GM12878 (cell line): ENCODE measurements around the gene ABCA4. TPM values are rescaled to one million over a fixed set of nuclear protein-coding genes. Genes with fewer than 3 reads are reported as not detected.

Source experiments
- ATAC-seq: fragments of 200-7000 bp; cut with Tn5 transposase; 3 replicates; pipeline ENCODE4 v1.9.1; 2020; ENCODE audit warnings: mild to moderate bottlenecking, moderate library complexity
- BruUV-seq: library from RNA; stranded (reverse); fragments of 400-500 nt; replicated peaks from 2 replicates; lab custom pipeline; 2021; lab: Mats Ljungman, UMichigan
- CTCF ChIA-PET: fragments of 300-600 bp; sonication (Branson Sonifier 250); formaldehyde crosslinking; extraction: SDS; loops from one replicate; lab custom pipeline; 2021; ENCODE audit warnings: inconsistent platforms; lab: Yijun Ruan, JAX
- POLR2A ChIA-PET: fragments of 350-600 bp; formaldehyde crosslinking; extraction: SDS; loops from one replicate; lab custom pipeline; 2021; ENCODE audit warnings: inconsistent platforms; lab: Charles Lee
- RAD21 ChIA-PET: fragments of 300-600 bp; sonication (Branson Sonifier 250); formaldehyde crosslinking; loops from one replicate; lab custom pipeline; 2023; ENCODE audit warnings: antibody characterized with exemption; ENCODE audit not compliant: unreplicated experiment; lab: Charles Lee
- SMC1A ChIA-PET: fragments of 300-600 bp; sonication (Branson Sonifier 250); formaldehyde crosslinking; loops from one replicate; lab custom pipeline; 2023; ENCODE audit not compliant: unreplicated experiment, uncharacterized antibody; lab: Charles Lee
- DNase-seq: peaks from one replicate; pipeline ENCODE4 v3.0.0-alpha.2; 2011; ENCODE audit warnings: low read depth, low spot score
- FAIRE-seq: peaks from 3 replicates; lab custom pipeline; 2011; peaks lifted over from hg19 to GRCh38; lab: Jason Lieb, UNC
- H2AFZ ChIP-seq: 2 replicates; pipeline ENCODE4 v1.6.0; 2011; ENCODE audit warnings: low read depth, low read length, control low read depth; ENCODE audit not compliant: control insufficient read depth
- H3K27ac ChIP-seq: 2 replicates; pipeline ENCODE4 v1.5.1; 2011; ENCODE audit warnings: control low read depth; ENCODE audit not compliant: control insufficient read depth, insufficient read depth
- H3K27me3 ChIP-seq, 2 experiments: replicated peaks in 1 of 2; 2 replicates each; pipeline versions ENCODE4 v1.6.0 to v1.6.1; 2011; ENCODE audit warnings: low read length in 1 of 2; ENCODE audit not compliant: control insufficient read depth in 2 of 2, insufficient read depth in 2 of 2
- H3K36me3 ChIP-seq, 2 experiments: 2 replicates each; pipeline ENCODE4 v1.5.1; 2011; ENCODE audit warnings: low read length in 1 of 2; ENCODE audit not compliant: control insufficient read depth in 2 of 2, insufficient read depth in 2 of 2
- H3K4me1 ChIP-seq: 2 replicates; pipeline ENCODE4 v1.6.1; 2011; ENCODE audit warnings: mild to moderate bottlenecking, low read length, moderate library complexity, mixed read lengths; ENCODE audit not compliant: control insufficient read depth, insufficient read depth
- H3K4me2 ChIP-seq: 2 replicates; pipeline ENCODE4 v1.6.0; 2011; ENCODE audit warnings: control low read depth; ENCODE audit not compliant: control insufficient read depth, insufficient read depth
- H3K4me3 ChIP-seq: fragments of 200-600 bp; sonication (generic); 2 replicates; pipeline ENCODE4 v1.5.1; 2016
- H3K79me2 ChIP-seq: 2 replicates; pipeline ENCODE4 v1.6.0; 2011; ENCODE audit warnings: low read length; ENCODE audit not compliant: control insufficient read depth, insufficient read depth
- H3K9ac ChIP-seq: 2 replicates; pipeline ENCODE4 v1.8.0; 2011; ENCODE audit warnings: low read length, control low read depth, mixed read lengths; ENCODE audit not compliant: control insufficient read depth, insufficient read depth
- H3K9me3 ChIP-seq: replicated peaks from 3 replicates; pipeline ENCODE4 v1.5.1; 2011; ENCODE audit warnings: mild to moderate bottlenecking, low read length; ENCODE audit not compliant: control insufficient read depth, insufficient read depth
- H4K20me1 ChIP-seq: 2 replicates; pipeline ENCODE4 v1.6.0; 2011; ENCODE audit not compliant: control insufficient read depth, insufficient read depth
- CHD4 ChIP-seq: fragments of 200-600 bp; sonication (generic); IDR thresholded peaks from 2 replicates; pipeline ENCODE4 v1.6.1; 2016; ENCODE audit warnings: mild to moderate bottlenecking
- E2F4 ChIP-seq: IDR thresholded peaks from 2 replicates; pipeline ENCODE4 v1.6.1; 2012; ENCODE audit warnings: low read depth, low read length, improper control_type of control experiment
- GABPA ChIP-seq: IDR thresholded peaks from 2 replicates; pipeline ENCODE4 v1.6.1; 2014; ENCODE audit warnings: antibody characterized with exemption, low read depth, mild to moderate bottlenecking, inconsistent platforms
- IKZF2 ChIP-seq, 2 experiments: fragments of 450-650 bp; IDR thresholded peaks; 2 replicates each; pipeline ENCODE4 v1.6.1; 2017; ENCODE audit warnings: mild to moderate bottlenecking in 2 of 2, moderate library complexity in 2 of 2
- IRF4 ChIP-seq: IDR thresholded peaks from 2 replicates; pipeline ENCODE4 v1.6.1; 2011; ENCODE audit warnings: low read depth, low read length
- KAT2A ChIP-seq: conservative IDR thresholded peaks from 2 replicates; pipeline ENCODE4 v1.6.1; 2011; ENCODE audit warnings: low read depth, low read length; ENCODE audit not compliant: control insufficient read depth
- NFXL1 ChIP-seq: fragments of 450-650 bp; IDR thresholded peaks from 2 replicates; pipeline ENCODE4 v1.6.1; 2017; ENCODE audit warnings: antibody characterized with exemption, mild to moderate bottlenecking, borderline replicate concordance
- PBX3 ChIP-seq: IDR thresholded peaks from 2 replicates; pipeline ENCODE4 v1.6.1; 2011; ENCODE audit warnings: mild to moderate bottlenecking, low read depth, low read length, moderate library complexity; ENCODE audit not compliant: insufficient replicate concordance
- POLR2AphosphoS2 ChIP-seq: IDR thresholded peaks from 2 replicates; pipeline ENCODE4 v1.6.1; 2011; ENCODE audit warnings: low read depth, mild to moderate bottlenecking, low read length, improper control_type of control experiment, moderate library complexity
- RAD21 ChIP-seq: IDR thresholded peaks from 2 replicates; pipeline ENCODE4 v1.6.1; 2011; ENCODE audit warnings: mild to moderate bottlenecking, low read depth, low read length, moderate library complexity; ENCODE audit not compliant: insufficient read depth
- RUNX3 ChIP-seq: IDR thresholded peaks from 2 replicates; pipeline ENCODE4 v1.6.1; 2012; ENCODE audit warnings: low read length, inconsistent platforms
- TBL1XR1 ChIP-seq: IDR thresholded peaks from 2 replicates; pipeline ENCODE4 v1.6.1; 2012; ENCODE audit warnings: low read depth, low read length, improper control_type of control experiment
- ZNF274 ChIP-seq: IDR thresholded peaks from one replicate; pipeline ENCODE4 v1.8.0; 2011; ENCODE audit not compliant: insufficient read length, insufficient read depth
- whole genome bisulfite sequencing: methylation state at CpG from one replicate; pipeline ENCODE4 v1.1.6; 2016; ENCODE audit warnings: low lambda C conversion rate; ENCODE audit not compliant: insufficient replicate concordance, insufficient coverage; ENCODE audit errors: missing lambda C conversion rate; 5-methylcytosine and 5-hydroxymethylcytosine counted together
- in situ Hi-C: fragments of 300-500 bp; cut with MboI; formaldehyde crosslinking; loops from 9 replicates; pipeline ENCODE4 v1.14.3; 2018; ENCODE audit warnings: mixed read lengths
- intact Hi-C: fragments of 100-400 bp; cut with micrococcal nuclease; formaldehyde crosslinking; loops from one replicate; pipeline ENCODE4 v1.14.2; 2022; ENCODE audit not compliant: unreplicated experiment
- polyA plus RNA-seq, 11 experiments: library from polyadenylated mRNA; depleted of rRNA in 4 of 11; unstranded in 6 of 11; stranded (reverse) in 5 of 11; fragments of >200 nt; fragmentation: Nextera tagmentation in 4 of 11; fragmentation: Illumina TruSeq in 1 of 11; extraction: Ambion mirVana in 4 of 11; extraction: Trizol in 1 of 11; gene quantifications; 1 replicate in 1 of 11; 2 replicates in 10 of 11; pipeline versions ENCODE4 v1.2.1 to v1.2.3, GENCODE V29; 2011 to 2016; ENCODE audit warnings: inconsistent platforms in 2 of 11, missing spikeins in 2 of 11, low read depth in 1 of 11
- total RNA-seq, 4 experiments: library from RNA; depleted of rRNA in 3 of 4; stranded (reverse); fragments of >200 nt in 3 of 4; fragmentation: Illumina TruSeq in 1 of 4; extraction: Trizol in 1 of 4; gene quantifications; 2 replicates each; pipeline versions ENCODE4 v1.2.1 to v1.2.3, GENCODE V29; 2013 to 2021

Gene ABCA4
- total and polyA plus RNA-seq, 10 of the 15 experiments (the other 5 are each of a cell fraction or from before 2014, with no cell fraction given), result 0.03 to 0.28 (median 0.11) TPM; not detected in 3

- H3K27ac ChIP-seq, result no peak overlapping the region
- H3K4me2 ChIP-seq, result no peak overlapping the region
- no peak for DNase-seq
- no peak overlapping the region for H2AFZ ChIP-seq
- BruUV-seq, result no TSS peak
- intact Hi-C loops (no loop called here), in situ Hi-C loops (no loop called here)
- ChIA-PET SMC1A (interaction anchor here (1.1 kb wide), 1 partner anchor 316 kb away, joined by 7 read pairs; no protein-coding TSS in a partner anchor), RAD21 (no interaction called here), POLR2A (interaction anchor here (0.6 kb wide), 1 partner anchor 20 kb away, joined by 5 read pairs; no protein-coding TSS in a partner anchor), CTCF (interaction anchor here (0.9 kb wide), 1 partner anchor 9 kb away, joined by 4 read pairs; no protein-coding TSS in a partner anchor)
- no peaks in the 10 kb centered on the region for H3K4me1 ChIP-seq
- no peak for ATAC-seq
- no peaks in the 10 kb centered on the region for H3K9me3 ChIP-seq
- WGBS, result 25% methylated on average over 6 of the region's 6 CpGs
- no peaks in the 10 kb centered on the region for H4K20me1 ChIP-seq
- FAIRE-seq, result no peak
- H3K27me3 ChIP-seq, result no peaks in the 10 kb centered on the region; a peak in 1 of 4 replicates
- TF ChIP-seq POLR2AphosphoS2, result no peak
- no peak for TF ChIP-seq RUNX3
- TF ChIP-seq NFXL1, result no peak
- no peak for TF ChIP-seq PBX3
- no peak for TF ChIP-seq E2F4
- TF ChIP-seq IRF4, result no peak
- no peak for TF ChIP-seq CHD4
- TF ChIP-seq RAD21, result no peak
- no peak for TF ChIP-seq KAT2A
- TF ChIP-seq TBL1XR1, result no peak
- no peak for TF ChIP-seq ZNF274
- TF ChIP-seq IKZF2 (IDR thresholded peaks at IDR 0.05), result no peak
- no peak for TF ChIP-seq GABPA
- H3K79me2 ChIP-seq, result no peaks in the 10 kb centered on the region
- H3K4me3 ChIP-seq, result no peak overlapping the region
- no peaks in the 10 kb centered on the region for H3K36me3 ChIP-seq
- no peak overlapping the region for H3K9ac ChIP-seq
Observed at GRCh38 chr1:94017155-94017829, 103.7 kb downstream of the ABCA4 start.
